ENCODE results near the gene C19orf38.
"Not testable (repeated sequence)": the region's sequence is repeated elsewhere in the genome, so short reads cannot be mapped to it uniquely, and the experiment has no call there.

C19orf38 gene

DNA sequence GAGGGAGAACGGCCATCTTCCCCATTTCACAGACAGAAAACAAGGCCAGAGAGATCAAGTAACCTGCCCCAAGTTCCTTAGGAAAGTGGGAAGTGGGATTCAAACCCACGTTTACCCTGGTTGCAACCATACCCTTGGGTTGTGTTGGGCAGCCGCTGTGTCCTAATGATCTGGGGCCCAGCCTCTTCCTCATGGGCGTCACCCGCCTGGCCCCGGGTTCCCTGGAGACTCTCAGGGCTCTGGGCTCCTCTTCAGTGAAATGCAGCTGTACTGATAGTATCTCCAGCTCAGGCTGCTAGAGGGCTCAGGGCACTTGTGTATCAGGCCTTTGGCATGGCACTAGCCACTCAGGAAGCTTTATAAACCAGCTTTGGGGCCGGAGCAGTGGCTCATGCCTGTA is 22.0 kb upstream of the C19orf38 start:
- DNase-seq: no peak

DNA sequence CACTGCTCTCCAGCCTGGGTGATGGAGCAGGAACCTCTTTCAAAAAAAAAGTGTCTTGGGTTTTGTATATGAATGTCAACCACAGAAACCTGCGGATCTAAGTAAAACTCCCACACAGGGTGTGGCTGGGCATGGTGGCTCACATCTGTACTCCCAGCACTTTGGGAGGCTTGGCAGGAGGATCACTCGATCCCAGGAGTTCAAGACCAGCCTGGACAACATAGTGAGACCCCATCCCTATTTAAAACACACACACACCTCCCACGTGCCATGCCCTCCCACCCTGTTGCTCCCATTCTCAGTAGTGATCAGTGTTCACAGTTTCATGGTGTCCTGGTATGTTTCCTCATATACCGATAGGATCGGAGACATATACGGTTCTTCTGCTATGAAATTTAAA is 21.4 kb upstream of the C19orf38 start:
- DNase-seq: no peak

DNA sequence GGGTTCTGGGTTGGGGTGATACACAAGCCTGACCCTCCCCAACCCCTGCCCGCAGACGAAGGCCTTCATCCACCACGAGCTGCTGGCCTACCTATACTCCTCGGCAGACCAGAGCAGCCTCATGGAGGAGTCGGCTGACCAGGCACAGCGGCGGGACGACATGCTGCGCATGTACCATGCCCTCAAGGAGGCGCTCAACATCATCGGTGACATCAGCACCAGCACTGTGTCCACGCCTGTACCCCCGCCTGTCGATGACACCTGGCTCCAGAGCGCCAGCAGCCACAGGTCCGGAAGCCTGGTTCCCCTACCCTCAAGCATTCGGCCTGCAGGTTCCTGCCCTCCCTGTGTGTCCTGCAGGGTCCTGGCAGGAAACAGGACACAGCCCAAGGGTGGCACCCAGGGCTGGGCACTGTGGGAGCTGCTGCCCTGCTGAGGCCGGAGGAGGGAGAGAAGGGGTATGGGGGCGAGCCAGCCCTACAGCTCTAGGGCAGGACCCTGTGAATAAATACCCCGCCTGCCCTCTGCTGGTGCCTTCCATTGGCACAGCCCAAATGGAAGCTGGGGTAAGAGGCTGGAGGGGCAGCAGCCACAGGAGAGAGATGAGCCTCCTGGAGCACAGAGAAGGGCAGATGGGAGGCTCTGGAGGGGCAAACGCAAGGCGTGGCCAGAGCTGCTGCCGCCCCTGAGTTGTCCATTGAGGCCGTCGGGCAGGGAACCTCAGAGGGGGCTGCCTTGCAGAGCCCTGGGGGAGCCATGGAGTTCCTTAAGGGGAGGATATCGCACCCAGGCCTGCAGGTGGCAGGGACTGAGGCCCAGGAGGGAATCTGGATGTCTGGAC is 19.0 kb upstream of the C19orf38 start:
- DNase-seq: no peak

DNA sequence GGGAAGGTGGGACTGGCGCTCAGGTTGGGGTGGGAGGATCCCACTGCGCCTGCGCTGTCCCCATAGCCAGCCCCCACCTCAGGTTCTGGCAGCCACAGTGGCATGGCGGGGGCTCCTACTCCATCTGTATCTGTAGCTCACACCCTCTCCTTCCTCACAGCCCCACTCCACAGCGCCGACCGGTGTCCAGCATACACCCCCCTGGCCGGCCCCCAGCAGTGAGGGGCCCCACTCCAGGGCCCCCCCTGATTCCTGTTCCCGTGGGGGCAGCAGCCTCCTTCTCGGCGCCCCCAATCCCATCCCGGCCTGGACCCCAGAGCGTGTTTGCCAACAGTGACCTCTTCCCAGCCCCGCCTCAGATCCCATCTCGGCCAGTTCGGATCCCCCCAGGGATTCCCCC is 18.2 kb upstream of the C19orf38 start:
- DNase-seq: no peak

DNA sequence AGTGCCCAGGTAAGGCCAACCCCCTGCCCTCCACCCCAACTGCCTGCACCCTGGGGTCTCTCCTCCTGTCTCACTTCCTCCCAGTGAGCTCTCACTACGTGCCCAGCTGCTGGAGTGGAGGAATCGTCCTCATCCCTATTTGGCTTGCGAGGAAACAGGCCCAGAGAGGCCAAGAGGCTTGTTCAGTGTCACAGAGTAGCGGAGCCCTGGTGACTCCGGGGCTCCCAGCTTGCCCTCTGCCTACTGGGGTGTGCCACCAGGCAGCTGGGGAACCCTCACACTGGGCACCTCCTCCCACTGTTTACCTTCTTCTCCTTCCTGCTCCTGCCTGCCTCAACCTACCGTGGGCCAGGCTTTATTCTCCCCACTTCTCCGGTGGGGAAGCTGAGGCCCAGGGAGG is 17.8 kb upstream of the C19orf38 start:
- DNase-seq: no peak

DNA sequence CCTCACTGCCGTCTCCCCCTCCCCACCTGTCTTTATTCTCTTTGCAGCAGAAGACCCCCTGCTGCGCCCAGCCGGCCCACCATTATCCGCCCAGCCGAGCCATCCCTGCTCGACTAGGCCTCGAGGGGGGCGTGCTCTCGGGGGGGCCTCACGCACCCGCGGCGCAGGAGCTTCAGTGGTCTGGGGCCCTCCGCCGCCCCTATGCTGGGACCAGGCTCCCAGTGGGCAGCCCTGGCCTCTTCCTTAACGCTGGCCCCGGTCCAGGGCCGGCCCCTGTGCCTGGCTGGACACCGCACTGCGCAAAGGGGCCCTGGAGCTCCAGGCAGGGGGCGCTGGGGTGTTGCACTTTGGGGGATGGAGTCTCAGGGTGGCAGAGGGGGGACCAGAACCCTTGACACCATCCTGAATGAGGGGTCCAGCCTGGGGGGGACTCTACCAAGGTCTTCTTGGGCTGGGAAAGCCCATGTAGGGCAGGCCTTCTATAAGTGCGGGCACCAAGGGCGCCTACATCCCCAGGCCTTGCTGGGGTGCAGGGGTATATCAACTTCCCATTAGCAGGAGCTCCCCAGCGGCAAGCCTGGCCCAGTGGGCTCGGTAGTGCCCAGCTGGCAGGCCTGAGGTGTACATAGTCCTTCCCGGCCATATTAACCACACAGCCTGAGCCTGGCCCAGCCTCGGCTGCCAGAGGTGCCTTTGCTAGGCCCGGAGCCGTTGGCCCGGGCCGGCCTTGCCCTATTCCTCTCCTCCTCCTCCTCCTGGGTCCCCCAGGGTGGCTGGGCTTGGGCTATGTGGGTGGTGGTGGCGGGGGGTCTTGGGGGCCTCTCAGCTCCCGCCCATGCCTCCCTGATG is 17.1 kb upstream of the C19orf38 start:
- no peak for DNase-seq

DNA sequence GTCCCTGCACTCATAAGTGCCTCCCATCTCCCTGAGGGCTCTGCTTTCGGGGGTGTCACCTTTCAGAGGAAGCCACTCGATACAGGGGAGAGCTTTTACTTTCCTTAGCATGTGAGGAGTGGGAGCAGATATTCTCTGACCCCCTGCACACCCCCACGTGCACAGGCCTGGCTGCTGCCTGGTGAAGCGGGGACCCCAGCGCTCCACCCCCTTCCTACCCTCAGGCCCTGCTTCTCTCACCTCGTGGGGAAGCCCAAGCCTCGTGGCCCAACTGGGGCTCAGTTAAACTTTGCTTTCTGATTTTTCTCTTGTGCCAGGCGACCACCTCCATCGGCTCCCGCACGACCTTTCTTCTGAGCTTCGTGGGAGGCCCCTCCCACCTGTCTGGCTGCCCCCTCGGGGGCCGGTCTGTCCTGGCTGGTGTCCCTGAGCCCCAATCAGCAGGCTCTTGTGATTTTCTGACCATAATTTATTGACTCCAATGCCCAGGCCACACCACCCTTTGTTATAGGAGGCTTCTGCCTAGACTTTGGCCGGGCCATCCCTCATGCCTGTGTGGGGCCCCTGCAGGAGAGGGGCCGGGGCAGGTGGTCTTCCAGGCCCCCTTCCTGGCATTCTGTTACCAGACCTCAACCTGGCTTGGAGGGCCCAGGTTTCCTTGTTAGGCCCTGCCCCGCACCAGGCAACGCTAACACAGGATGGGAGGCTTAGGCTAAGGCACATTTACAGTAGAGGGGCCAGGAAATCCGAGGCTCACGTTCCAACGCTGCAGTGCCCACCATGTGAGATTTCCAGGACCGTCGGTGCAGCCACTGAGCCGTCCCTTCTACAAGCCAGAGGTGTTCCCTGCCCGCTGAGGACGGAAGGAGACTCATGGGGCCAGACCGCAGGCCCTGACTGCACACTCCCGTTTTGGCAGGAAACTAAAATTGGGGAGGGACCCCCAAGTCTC is 16.0 kb upstream of the C19orf38 start:
- DNase-seq: no peak

DNA sequence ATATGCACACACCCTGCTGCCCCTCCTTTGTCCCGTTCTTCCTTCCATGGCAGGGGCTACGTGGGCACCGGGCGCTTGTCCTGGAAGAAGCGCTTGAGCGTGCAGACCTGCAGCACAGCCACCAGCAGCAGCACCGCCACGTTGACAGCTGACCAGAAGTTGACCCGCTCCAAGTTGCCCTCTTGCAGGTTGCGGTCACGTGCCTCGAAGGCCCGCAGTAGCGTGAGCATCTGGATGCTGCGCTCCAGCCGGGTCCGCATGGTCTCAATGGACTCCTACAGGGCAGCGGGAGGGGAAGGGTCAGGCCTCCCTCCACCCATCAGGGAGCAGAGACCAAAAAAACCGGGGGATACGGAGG is 15.3 kb upstream of the C19orf38 start:
- no peak for DNase-seq

DNA sequence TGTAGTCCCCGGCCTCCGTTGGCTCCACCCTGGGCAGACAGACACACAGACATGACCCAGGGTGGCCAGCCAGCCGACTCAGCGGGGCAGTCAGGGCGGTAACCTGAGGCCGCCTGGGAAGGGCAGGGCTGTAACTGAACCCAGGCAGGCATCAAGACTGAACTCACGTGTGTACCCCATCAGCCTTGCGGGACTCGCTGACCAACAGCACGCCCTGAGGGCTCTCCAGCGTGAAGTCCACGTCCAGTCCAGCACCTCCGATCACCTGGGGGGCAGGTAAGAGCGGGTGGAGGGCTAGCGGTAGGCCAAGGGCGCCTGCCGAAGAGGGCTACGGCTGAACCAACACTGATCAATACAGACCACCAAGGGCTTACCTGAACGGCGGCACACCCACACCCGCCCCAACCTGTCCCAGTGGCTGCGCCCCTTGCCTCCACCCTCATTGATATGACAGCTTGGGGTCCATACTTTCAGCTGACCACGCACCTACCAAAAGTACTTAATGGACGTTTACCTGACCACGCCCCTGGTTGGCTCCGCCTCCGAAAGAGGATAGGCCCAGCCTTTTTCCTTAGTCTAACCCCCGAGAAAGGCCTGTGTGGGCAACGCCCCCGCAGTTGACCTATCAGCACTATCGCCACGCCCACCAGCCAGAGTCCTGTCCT is 13.0 kb upstream of the C19orf38 start:
- no peak for DNase-seq

DNA sequence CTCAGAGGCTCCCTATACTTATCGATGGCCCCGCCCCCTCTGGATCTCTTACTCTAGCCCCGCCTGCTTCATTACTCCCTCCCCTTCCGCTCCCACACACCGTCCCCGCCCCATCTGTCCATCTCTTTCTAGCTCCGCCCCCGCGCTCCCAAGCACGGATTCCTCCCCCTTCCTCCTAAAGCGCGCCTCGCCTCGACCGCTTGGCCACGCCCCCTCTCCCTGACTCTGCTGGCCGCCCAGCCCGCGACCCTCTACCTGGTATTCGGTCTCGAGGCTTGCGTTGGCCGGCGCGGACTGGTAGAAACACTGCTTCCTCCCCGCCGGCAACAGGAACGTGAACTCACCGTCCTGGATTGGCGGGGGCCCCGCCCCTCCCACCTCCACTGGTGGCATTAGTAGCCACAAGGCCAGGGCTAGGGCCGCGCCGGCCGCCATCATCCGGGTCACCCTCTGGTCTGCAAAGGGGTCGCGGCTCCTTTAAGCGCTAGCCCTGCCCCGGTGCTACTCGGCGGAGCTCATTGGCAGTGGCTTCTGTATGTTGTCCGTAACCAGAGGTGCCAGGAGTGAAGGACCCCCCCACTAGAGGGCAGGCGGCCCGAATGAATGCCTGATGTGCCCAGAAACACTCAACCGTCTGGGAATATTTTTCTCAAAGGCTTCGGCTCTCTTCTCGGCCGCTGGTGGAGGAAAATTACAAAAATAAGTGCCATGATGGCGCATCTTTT is 12.3 kb upstream of the C19orf38 start, which contains the start of gene TMED1:
Gene TMED1 (minus strand): TSS at position 459 of the 725 bp plus-strand sequence. CDS start 21 bp downstream, at position 438.
- peak; percentile 95 for DNase-seq

DNA sequence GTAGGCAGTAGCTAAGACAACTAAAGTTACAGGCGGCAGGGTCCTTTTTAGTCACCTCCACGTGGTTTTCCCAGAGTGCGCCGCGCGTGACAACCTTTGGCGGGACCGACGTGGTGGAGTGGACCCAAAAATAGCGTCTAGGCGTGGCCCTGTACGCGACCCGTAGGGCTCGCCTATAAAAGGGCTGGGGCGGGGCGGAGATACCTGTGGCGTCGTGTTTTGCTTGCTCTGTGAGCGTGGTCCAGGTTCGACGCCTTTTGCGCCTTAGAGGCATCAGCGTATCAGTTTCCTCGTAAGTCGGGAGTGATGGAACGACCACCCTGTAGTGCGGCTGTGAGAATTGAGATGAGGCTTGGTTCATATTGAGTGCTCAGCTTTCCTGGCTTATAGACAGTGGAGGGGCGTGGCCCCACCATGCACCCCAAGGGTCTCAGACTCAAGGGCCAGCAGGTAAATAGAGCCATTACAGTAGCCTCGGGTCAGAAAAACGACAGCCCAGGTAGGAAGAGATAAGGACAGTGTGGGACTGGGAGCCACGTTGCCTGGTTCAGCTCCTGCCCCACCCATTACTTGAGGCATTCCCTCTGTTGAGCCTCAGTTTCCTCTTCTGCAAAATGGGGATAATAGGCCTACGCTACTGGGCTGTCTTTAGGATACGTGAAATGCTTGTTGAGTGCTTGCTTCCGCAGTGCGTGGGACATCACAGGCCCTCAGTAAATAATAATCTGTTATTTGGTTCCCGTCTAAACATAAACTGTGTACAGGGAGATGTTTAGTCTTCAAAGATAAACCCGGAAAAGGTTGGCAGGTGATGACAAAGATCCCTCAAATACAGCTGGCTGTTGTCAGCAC is 11.5 kb upstream of the C19orf38 start:
- peak; percentile 88 for DNase-seq

DNA sequence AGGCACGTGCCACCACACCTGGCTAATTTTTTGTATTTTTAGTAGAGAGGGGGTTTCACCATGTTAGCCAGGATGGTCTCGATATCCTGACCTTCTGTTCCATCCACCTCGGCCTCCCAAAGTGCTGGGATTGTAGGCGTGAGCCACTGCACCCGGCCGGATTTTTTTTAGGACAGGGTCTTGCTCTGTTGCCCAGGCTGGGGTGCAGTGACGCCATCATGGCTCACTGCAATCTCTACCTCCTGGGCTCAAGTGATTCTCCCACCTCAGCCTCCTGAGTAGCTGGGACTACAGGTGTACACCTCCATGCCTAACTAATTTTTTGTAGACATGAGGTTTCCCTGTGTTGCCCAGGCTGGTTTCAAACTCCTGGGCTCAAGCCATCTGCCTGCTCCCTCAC is 10.6 kb upstream of the C19orf38 start:
- not testable (repeated sequence) for DNase-seq

DNA sequence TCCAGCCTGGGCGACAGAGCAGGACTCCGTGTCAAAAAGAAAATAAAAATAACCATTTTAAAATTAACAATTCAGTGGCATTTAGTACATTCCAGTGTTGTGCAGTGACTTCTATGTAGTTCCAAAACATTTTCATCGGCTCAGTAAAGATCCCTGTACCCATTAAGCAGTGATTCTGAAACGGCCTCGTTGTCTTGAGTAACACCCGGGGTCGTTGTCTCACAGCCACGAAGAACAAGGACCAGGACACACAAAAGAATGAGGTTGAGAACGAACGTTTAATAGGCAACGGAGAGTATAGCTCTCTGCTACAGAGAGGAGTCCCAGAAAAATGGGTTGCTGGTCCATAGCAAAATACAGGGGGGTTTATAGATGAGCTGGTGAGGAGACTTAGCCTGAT is 9.8 kb upstream of the C19orf38 start:
- DNase-seq: no peak

DNA sequence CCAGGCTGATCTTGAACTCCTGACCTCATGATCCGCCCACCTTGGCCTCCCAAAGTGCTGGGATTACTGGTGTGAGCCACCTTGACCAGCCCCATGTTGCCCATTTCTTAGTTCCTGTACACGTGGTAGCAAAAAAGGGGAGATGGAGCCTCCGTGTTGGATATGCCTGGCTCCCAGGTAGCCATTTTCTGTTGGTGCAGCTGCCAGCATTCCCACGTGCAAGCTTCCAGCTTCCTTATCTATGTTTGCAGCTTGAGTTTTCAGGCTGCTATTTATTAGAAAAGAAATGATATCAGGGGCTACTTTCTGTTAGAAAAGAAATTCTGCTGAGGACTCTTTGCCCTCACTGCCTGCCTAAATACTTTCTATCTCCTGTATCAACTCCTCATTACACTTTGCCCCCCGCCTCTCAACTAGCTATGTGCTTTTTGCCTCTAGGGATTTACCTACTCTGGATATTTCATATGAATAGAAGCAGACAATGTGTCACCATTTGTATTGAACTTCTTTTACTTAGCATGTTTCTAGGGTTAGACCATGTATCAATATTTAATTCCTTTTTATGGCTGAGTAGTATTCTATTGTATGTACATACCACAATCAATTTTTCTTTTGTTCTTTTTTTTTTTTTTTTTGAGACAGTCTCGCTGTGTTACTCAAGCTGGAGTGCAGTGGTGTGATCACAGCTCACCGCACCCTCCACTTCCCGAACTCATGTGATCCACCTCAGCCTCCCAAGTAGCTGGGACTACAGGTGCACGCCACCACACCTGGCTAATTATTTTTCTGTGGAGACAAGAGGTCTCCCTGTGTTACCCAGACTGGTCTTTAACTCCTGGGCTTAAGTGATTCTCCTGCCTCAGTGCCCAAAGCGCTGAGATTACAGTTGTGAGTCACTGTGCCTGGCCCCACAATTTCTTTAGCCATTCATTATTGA is 8.8 kb upstream of the C19orf38 start:
- no peak for DNase-seq

DNA sequence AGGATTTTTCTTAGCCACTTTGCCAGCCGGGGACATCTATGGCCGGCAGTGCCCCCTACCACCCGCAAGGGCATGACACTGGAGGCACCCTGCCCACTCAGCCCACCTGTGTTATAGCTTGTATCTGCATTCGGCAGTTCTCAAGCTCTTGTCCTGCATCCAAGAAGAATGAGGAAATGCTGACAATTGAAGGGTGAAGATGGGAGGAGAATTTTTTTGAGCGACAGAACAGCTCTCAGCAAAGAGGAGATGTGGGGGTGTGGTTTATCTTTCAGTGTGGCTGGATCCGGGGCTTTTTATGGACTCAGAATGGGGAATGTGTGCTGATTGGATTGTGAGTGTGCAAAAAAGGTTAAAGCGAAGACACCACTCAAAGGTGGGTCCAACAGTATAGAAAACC is 5.4 kb upstream of the C19orf38 start:
- DNase-seq: no peak

DNA sequence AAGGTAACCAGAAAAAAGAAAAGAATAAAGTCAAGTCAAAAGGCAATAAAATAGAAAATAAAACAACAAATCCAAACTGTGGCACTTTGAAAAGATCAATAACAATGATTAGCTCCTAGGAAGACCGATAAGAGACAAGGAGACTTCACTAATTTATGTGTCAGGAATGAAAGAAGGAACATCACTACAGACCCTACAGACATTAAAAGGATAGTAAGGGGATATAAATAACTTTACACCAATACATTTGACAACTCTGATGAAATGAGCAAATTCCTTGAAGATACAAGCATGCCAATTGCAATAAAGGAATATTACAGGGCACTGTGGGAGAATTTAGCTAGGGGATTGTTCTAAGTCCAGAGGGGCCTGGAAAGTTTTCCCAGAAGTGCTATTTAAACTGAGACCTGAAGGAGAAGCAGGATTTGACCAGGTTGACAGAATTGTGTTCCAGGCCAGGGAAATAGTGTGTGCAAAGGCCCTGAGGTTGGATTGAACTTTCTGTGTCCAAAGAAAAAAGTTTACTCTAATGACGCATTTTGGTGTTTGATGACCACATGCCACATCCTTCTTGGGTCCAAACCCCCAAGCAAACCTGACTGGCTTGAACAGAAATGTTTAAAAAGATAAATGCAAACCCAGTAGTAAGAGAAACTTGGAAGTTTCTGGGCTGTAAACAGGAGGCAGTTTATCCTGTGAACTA is 1.6 kb upstream of the C19orf38 start:
- no peak for DNase-seq

DNA sequence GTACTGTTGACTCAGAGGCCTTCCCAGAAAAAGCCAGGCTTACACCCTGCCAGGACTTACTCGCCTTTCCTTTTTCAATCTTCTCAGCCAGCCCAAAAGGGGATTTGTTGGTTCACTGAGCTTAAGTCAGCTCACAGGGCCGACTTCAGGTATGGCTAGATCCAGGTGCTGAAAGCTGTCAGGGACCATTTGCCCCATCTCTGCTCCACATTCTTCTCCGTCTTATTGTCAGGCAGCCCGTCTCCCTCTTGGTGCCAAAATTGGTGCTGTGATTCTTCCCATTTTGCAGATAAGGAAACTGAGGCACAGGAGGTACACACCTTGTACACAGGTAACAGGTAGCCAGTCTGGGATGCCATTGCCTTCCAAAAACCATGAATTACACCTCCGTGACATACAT is 2.4 kb downstream of the C19orf38 start:
- no peak for DNase-seq

DNA sequence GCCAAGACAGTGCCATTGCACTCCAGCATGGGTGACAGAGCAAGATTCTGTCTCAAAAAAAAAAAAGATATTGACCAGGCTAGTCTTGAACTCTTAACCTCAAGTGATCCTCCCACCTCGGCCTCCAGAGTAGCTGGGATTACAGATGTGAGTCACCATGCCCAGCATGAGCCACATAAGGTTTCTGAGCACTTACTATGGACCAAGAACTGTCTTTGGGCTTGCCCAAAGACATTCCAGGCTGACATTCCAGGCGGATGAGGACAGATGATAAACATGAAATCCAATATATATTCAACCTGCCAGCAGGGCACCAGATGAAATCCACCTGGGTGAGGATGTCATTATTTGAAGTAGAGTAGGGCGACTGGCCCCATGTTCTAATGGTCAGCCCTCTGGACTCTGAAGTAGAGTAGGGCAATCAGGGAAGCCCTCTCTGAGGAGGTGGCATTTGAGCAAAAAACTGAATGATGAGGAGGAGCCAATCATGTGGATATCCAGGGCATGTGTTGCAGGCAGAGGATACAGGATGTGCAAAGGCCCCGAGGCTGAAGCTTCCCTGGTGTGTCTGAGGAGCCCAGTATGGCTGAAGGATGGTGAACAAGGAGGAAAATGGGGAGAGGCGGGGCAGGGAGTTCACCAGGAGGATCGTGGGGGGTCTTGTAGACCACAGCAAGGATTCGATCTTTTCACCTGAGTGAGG is 4.0 kb downstream of the C19orf38 start:
- no peak for DNase-seq
